ACHN (cell line): ENCODE measurements around the gene SLC2A4RG.
A peak's percentile ranks its signal among the peaks of the same experiment; 100 is the strongest.

ENCODE experiments used
- DNase-seq: peaks from one replicate; pipeline ENCODE4 v3.0.0-alpha.2; 2015
- in situ Hi-C: cut with HindIII; loops from 2 replicates; pipeline ENCODE4 v1.10.0; 2017; ENCODE audit warnings: low sequenced_read_pairs, low pct_ligation_motif_present, low pct_unique_long_range_greater_than_20kb

The SLC2A4RG gene

DNA sequence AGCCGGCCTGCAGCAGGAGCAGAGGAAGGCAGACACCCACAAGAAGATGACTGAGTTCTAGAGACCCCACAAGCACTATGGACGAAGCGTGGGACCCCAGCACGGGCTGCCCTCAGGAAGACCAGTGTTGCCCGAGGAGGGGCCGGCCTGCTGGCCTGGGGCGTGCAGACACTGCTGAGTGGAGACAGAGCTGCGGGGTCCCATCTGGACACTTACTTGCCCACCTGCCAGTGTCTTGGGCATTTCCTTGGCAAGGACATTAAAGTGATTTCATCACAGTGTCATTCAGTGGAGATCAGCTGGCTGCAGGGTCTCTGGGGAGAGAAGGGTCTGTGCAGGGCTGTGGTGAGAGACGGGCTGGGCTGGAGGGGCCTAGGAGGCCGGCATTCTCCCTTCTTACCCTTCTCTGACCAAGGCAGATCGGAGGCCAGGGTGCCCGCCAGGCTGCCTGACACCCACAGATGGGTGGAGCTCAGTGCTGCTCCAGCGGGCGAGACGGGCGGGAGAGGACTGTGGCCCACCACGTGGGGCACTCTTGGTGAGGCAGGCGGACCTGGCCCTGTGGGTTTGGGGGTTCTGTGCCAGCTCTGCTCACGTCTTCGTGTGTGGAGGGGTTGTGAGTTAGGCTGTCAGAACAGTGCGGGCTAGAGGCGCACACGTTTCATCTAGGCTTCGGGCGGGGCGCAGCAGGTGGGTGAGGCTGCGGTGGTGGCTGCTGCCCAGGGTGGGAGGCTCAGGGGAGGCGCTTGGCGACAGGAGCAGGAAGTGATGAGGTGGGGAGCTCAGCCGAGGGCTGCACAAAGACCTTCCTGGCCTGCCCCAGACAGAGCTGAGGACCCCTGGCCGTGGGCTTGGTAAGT lies 3.5 kb upstream of the SLC2A4RG start, which contains the start of gene LIME1:
TSS of gene LIME1 (plus strand) at position 806 of the 860 bp plus-strand sequence. CDS start 886 bp downstream, outside the sequence.
- in situ Hi-C loops = no loop called here
- DNase-seq = no peak

DNA sequence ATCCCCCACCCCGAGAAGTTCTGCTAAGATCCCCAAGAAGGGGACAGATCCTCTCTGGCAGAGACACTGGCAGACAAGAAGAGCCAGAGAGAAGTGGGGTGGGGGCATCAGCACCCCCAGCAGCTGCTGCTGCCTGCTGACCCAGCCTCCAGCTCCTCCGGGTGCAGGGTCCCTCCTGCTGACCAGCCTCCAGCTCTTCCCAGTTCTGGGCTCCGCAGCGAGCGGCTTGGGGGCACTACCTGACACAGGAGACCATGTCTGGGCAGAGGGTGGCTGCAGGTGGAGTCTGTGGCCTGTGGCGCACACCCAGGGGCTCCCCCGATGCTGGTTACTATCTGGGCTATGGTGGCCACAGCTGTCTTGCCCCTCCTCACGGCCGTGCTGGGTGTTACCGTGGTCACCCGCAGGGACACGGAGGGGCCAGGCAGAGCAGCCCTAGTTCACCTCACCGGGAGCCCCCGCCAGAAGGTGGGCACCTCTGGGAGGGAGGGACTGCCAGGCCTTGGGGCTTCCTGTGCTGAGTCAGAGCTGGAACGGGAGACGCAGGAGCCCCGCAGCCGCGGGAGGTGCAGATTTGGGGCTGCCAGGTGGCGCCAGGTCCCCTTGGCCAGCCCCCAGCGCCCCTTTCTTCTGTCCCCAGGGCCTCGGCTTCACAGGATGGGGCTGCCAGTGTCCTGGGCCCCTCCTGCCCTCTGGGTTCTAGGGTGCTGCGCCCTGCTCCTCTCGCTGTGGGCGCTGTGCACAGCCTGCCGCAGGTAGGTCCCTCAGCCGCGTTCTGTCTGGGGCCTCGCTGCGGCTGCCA lies 2.5 kb upstream of the SLC2A4RG start:
- in situ Hi-C loops = no loop called here
- DNase-seq = no peak

DNA sequence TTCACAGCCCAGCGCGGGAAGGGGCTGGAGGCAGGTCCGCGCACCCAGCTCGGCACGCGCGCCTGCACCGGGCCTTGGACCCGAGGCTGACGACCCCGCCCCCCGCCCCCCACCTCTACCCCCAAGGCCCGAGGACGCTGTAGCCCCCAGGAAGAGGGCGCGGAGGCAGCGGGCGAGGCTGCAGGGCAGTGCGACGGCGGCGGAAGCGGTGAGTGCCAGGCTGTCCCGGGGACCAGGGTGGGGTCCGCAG lies 2.0 kb upstream of the SLC2A4RG start:
- DNase-seq = no peak
- in situ Hi-C loops = no loop called here

DNA sequence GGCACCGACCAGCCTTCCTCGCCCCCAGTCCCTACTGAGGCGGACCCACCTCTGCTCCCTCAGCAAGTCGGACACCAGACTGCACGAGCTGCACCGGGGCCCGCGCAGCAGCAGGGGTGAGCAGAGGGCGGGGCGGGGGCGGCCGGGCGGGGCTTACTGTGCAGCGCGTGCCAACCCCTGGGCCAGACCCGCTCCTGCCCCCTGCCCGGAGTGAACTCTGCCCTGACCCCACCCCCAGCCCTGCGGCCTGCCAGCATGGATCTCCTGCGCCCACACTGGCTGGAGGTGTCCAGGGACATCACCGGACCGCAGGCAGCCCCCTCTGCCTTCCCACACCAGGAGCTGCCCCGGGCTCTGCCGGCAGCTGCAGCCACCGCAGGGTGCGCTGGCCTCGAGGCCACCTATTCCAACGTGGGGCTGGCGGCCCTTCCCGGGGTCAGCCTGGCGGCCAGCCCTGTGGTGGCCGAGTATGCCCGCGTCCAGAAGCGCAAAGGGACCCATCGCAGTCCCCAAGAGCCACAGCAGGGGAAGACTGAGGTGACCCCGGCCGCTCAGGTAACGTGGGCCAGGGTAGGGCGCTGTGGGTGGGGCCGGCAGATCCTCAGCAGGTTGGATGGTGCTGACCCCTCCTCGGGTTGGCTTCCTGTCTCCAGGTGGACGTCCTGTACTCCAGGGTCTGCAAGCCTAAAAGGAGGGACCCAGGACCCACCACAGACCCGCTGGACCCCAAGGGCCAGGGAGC lies 1.5 kb upstream of the SLC2A4RG start:
- DNase-seq = no peak
- in situ Hi-C loops = no loop called here

DNA sequence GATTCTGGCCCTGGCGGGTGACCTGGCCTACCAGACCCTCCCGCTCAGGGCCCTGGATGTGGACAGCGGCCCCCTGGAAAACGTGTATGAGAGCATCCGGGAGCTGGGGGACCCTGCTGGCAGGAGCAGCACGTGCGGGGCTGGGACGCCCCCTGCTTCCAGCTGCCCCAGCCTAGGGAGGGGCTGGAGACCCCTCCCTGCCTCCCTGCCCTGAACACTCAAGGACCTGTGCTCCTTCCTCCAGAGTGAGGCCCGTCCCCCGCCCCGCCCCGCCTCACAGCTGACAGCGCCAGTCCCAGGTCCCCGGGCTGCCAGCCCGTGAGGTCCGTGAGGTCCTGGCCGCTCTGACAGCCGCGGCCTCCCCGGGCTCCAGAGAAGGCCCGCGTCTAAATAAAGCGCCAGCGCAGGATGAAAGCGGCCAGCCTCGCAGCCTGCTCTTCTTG lies 868 bp upstream of the SLC2A4RG start:
- DNase-seq = peak; percentile 8
- in situ Hi-C loops = no loop called here

DNA sequence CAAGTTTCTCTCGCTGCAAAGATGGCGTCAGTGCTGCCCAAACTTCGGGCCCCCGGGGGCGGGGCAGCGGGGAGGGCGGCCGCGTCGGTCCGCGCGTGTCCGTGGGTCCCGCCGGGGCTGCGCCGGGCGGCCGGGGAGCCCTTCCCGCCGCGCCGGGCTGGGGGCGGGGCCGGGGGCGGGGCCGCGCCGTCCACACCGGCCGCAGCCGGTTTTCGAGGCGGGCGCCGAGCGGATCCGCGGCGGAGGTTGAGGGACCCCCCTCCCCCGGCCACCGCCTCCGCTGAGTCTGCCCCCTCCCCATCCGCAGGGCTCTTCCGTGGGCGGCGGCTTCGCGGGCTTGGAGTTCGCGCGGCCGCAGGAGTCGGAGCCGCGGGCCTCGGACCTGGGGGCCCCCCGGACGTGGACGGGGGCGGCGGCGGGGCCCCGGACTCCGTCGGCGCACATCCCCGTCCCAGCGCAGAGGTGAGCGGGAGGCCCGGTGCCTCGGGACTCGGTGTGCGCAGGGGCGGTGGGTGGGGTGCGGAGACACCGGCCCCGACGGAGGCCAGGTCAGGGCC lies 572 bp downstream of the SLC2A4RG start:
- in situ Hi-C loops = no loop called here
- peak; percentile 38 for DNase-seq

DNA sequence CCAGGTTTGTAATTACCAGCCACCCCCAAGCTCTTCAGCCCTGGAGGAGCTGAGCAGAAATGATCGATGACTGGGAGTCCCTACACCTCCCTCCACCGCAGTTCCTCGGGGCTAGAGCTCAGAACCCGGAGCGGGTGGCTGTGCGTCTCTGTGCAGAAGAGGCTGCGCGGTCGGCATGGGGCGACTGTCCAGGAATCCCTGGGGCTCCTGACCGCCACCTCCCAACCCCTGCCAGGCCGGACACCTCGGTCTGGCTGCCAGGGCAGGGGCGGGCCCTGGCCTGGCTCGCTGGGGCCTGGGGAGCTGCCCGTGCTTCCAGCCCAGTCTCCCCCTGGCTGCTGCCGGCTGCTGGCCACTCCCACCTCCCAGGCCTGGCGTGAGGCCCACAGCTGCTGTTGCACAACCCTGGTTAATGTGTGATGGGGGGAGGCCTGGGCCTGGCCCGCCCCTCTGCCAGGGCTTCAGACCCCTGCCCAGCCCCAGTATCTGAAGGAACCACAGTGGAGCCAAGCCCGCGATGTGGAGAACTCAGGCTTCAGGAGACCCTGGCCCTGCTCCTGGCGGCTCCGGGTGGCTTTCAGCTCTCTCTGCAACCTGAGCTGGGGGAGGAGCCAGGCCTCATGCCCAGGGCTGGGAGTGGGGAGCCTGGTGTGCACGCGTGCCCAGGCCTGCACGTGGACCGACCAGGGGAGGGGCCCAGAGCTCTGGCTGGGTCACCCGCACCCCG lies 1.2 kb downstream of the SLC2A4RG start:
- in situ Hi-C loops = no loop called here
- peak; percentile 84 for DNase-seq

DNA sequence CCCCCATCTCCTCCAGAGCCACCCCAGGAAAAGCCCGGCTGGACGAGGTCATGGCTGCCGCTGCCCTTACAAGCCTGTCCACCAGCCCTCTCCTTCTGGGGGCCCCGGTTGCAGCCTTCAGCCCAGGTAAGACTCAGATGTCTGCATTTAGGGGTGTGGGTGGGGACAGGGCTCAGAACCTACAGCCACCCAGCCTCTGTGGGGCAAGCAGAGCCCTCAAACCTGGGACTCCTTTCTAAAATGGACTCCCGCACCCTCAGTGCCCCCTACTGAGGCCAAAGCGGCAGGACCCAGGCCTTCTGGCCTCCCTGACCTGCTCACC lies 1.7 kb downstream of the SLC2A4RG start:
- in situ Hi-C loops = no loop called here
- no peak for DNase-seq

DNA sequence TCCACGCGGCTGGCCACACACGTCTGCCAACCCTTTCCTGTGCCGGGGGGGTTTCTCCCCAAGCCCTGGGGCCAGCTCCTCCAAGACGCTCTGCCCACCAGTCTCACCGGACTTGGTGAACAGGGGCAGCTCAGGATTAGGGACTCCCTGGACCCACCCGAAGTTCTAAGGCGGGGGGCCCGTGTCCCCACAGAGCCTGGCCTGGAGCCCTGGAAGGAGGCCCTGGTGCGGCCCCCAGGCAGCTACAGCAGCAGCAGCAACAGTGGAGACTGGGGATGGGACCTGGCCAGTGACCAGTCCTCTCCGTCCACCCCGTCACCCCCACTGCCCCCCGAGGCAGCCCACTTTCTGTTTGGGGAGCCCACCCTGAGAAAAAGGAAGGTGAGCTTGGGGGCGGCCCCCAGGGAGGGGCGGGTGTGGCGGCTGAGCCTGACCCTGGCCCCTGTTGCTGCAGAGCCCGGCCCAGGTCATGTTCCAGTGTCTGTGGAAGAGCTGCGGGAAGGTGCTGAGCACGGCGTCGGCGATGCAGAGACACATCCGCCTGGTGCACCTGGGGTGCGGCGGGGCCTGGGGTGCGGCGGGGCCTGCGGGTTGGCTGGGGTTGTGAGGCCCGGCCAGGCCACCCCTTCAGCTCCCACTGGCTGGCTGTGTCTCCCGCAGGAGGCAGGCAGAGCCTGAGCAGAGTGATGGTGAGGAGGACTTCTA lies 2.3 kb downstream of the SLC2A4RG start:
- in situ Hi-C loops = no loop called here

DNA sequence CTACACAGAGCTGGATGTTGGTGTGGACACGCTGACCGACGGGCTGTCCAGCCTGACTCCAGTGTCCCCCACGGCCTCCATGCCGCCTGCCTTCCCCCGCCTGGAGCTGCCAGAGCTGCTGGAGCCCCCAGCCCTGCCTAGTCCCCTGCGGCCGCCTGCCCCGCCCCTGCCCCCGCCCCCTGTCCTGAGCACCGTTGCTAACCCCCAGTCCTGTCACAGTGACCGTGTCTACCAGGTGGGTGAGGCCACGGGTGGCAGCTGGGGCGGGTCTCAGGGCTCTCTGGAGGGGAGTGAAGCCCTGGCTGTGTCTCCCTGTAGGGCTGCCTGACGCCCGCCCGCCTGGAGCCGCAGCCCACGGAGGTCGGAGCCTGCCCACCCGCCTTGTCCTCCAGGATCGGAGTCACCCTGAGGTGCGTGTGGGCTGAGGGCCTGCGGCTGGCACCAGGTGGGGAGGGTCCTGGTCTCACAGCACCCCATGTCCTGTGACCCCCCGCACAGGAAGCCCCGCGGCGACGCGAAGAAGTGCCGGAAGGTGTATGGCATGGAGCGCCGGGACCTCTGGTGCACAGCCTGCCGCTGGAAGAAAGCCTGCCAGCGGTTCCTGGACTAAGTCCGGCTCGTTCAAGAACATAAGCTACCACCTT lies 2.9 kb downstream of the SLC2A4RG start:
- DNase-seq = no peak
- in situ Hi-C loops = no loop called here

More for the DNA sequence above, 2.3 kb downstream of the SLC2A4RG start:
- no peak for DNase-seq

DNA sequence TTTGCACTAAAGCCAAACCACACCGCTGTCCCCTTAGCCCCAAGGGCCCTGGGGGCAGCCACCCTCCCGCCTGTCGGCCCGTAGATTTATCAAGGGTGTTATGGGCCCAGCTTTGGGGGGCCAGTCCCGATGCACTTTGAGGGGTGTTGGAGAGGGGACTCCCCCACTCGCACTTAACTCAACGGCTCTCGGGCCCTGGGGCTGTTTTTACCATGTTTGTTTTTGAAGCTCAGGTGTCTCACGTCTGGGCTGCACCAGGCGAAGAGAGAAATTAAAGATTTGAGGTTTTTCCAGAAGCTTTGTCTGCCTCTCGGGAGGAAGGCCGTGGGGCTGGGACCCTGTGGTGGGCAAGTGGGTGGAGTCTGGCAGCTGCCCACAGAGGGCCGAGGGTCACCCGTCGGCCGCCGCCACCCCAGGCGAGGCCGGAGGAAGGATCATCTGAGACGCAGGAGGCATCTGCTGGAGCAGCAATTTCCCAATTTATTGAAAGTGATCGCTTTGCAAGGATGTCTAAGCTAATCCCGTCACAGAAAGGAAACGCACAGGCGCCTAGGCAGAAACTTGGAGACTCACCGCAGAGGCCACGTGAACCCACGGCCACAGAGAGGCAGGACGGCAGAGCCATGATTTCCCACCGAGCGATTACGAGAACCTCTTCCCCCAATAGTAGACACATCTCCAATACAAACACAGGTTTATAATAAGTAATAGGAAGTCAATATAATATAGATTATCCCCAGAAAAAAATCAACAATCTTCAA lies 3.8 kb downstream of the SLC2A4RG start:
- in situ Hi-C loops = no loop called here
- no peak for DNase-seq

DNA sequence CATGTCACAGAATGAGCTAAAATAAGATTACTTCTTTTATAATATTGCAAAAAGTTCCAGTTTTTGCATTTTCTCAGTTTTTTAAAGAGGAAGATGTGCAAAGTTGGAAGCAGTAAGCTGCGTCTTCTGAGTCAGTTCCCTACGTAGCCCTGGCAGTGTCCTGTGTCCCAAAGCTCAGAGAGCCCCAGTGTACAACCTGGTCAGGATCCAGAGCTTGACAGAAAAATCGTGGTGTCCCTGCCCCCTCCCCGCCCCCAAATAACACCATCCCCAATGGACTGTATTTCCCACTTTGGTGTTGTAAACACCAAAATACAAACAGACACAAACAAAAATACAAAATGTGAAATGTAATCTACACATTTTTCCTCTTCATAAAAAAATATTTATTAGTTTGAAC lies 4.6 kb downstream of the SLC2A4RG start:
- in situ Hi-C loops = no loop called here

DNA sequence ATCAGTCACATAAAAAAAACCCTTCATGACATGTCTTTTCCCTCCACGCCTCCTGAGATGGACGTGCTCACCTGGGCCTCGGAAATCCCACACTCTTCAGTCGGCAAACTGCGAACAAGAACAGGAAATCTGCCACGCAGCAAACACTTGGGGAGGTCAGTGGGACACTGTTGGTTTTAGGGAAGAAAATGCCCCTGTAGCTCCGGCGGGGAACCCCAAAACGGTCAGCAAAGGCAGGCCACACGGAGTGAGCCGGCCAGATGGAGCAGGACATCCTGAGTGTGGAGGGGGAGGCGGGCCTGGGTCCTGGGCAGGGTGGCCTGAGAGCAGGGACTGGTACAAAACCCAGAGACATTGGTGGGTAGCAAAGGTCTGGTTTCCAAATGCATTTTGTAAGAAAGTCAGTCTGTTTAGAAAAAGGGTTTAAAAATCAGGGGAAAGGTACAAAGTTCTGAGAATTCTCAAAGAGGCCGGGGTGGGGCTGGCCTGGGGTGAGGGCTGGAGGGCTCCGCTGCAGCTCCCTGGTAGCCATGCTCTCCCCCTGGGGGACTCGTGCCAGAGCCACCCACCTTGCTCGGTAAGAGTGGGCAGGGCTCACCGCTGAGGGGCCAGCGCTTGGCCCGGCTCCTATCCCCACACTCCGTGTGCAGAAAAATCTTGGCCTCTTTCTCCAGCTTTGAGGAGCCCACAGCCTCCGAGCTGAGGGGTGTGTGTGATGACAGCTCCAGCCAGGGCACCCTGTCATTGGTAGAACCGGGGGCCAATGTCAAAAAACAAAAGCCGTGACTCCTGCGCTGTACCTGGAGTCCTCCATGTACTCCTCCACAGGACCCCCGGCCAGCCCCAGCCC lies 5.2 kb downstream of the SLC2A4RG start:
- DNase-seq = no peak
- in situ Hi-C loops = no loop called here

More for the DNA sequence above, 4.6 kb downstream of the SLC2A4RG start:
- DNase-seq = no peak

DNA sequence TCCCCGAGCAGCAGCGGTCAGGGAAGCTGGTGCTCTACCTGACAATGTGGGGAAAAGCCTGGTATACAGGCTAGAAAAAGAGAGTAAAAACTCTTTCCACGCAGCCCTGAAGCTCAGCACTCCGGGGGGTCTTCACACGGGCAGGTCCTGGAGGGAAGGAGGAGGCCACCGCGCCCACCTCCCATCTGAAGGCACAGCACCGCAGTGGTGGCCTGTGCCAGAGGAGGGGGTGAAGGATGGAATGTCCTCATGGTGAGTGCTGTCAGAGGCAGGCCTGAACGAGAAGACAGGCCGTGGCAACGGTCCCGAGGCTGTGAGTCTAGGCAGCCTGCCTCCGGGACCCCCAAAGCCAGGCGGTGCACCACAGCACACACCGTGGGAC lies 5.8 kb downstream of the SLC2A4RG start:
- in situ Hi-C loops = no loop called here
- DNase-seq = no peak

DNA sequence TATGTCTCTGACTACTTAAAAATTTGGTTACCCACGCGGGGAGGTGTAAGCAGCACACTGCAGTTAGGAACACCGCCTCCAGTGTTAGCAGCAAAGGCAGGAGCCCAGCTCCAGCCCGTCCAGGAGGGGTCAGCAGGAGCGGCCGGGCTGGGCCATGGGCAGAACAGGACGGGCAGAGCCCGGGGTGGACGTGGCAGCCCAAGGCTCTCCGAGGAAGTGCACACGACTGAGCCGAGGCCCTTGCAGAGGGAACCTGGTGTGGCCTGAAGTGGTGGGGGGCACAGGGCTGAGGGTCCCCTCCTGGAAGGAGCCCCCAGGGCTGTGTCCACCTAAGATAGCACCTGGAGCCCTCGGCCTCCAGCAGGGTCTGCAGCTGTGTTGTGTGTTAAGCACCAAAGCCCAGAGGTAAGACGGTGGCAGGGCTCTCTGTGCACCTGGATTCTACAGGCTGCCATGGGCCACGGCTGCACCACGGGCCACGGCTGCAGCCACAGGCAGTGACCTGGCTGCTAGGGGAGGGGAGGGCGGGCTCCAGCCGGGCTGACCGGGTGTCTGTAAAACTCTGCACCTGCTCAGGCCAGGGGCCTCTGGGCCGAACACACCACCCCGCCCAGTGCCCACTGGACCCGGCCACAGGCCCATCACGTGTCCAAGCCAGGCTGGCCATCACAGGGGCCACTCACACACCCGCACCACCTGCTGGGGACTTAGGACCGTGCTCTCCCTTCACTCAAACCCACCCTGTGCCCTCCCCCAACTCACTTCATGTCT lies 6.6 kb downstream of the SLC2A4RG start:
- in situ Hi-C loops = no loop called here
- no peak for DNase-seq
